Neuronal stem cell (in vitro differentiated cells): ENCODE results near the gene EIF2B2.

Experiments used
- DNase-seq: peaks from one replicate; pipeline ENCODE4 v3.0.0-alpha.2; 2013; ENCODE audit warnings: low spot score
- H2AFZ ChIP-seq: one replicate; pipeline ENCODE4 v1.6.1; 2013; ENCODE audit warnings: mild to moderate bottlenecking, low read length, inconsistent platforms
- H2AK5ac ChIP-seq: 2 replicates; pipeline ENCODE4 v1.6.1; 2013; ENCODE audit warnings: low read depth, mild to moderate bottlenecking, inconsistent platforms, low read length, moderate library complexity, mixed read lengths
- H2BK120ac ChIP-seq: 2 replicates; pipeline ENCODE4 v1.6.1; 2013; ENCODE audit warnings: low read depth, mild to moderate bottlenecking, inconsistent platforms, low read length, moderate library complexity, mixed read lengths
- H2BK12ac ChIP-seq: one replicate; pipeline ENCODE4 v1.6.1; 2013; ENCODE audit warnings: low read length, inconsistent platforms
- H2BK15ac ChIP-seq: 2 replicates; pipeline ENCODE4 v1.6.1; 2013; ENCODE audit warnings: mild to moderate bottlenecking, low read length, inconsistent platforms, mixed read lengths
- H2BK5ac ChIP-seq: one replicate; pipeline ENCODE4 v1.6.1; 2013; ENCODE audit warnings: inconsistent platforms, mild to moderate bottlenecking, low read length, moderate library complexity
- H3K14ac ChIP-seq: one replicate; pipeline ENCODE4 v1.6.1; 2013; ENCODE audit warnings: low read length, inconsistent platforms
- H3K18ac ChIP-seq: 2 replicates; pipeline ENCODE4 v1.6.1; 2013; ENCODE audit warnings: low read length, inconsistent platforms
- H3K23ac ChIP-seq: 2 replicates; pipeline ENCODE4 v1.6.1; 2013; ENCODE audit warnings: low read depth, mild to moderate bottlenecking, mixed read lengths, low read length, inconsistent platforms; ENCODE audit not compliant: poor library complexity
- H3K27ac ChIP-seq: replicated peaks from 3 replicates; pipeline ENCODE4 v1.5.1; 2013; ENCODE audit warnings: low read length, inconsistent platforms
- H3K27me3 ChIP-seq, 3 experiments: 2 replicates each; pipeline ENCODE4 v1.6.1; 2013; ENCODE audit warnings: low read length in 3 of 3, mild to moderate bottlenecking in 2 of 3, inconsistent platforms in 1 of 3, low read depth in 1 of 3, mixed read lengths in 1 of 3, moderate library complexity in 1 of 3; ENCODE audit not compliant: control insufficient read depth in 3 of 3, insufficient read depth in 3 of 3
- H3K36me3 ChIP-seq, 2 donors: replicated peaks in 1 of 2; 2 replicates each; pipeline ENCODE4 v1.6.1; 2013; ENCODE audit warnings: low read length in 2 of 2; ENCODE audit not compliant: control insufficient read depth in 2 of 2, insufficient read depth in 2 of 2
- H3K4ac ChIP-seq: 2 replicates; pipeline ENCODE4 v1.6.1; 2013; ENCODE audit warnings: inconsistent platforms, mild to moderate bottlenecking, low read length, moderate library complexity
- H3K4me1 ChIP-seq, 2 donors: 1 replicate in 1 of 2; 2 replicates in 1 of 2; pipeline ENCODE4 v1.6.1; 2013; ENCODE audit warnings: low read length in 2 of 2, low read depth in 1 of 2; ENCODE audit not compliant: control insufficient read depth in 2 of 2, insufficient read depth in 1 of 2
- H3K4me2 ChIP-seq: one replicate; pipeline ENCODE4 v1.6.1; 2013; ENCODE audit warnings: mild to moderate bottlenecking, low read length, inconsistent platforms; ENCODE audit not compliant: insufficient read depth, poor library complexity, severe bottlenecking
- H3K4me3 ChIP-seq, 2 donors: 2 replicates each; pipeline ENCODE4 v1.5.1; 2013; ENCODE audit warnings: low read length in 2 of 2, mild to moderate bottlenecking in 2 of 2, inconsistent platforms in 1 of 2, moderate library complexity in 1 of 2
- H3K79me1 ChIP-seq: one replicate; pipeline ENCODE4 v1.6.1; 2013; ENCODE audit warnings: low read depth, mild to moderate bottlenecking, inconsistent platforms, low read length, moderate library complexity
- H3K9ac ChIP-seq: one replicate; pipeline ENCODE4 v1.6.1; 2013; ENCODE audit warnings: mild to moderate bottlenecking, low read depth, low read length, inconsistent platforms; ENCODE audit not compliant: poor library complexity
- H3K9me3 ChIP-seq, 2 donors: replicated peaks in 1 of 2; 2 replicates each; pipeline versions ENCODE3 to v1.6.1; 2013; ENCODE audit warnings: low read length in 2 of 2, mild to moderate bottlenecking in 2 of 2, inconsistent platforms in 1 of 2, low read depth in 1 of 2, mixed read lengths in 1 of 2, moderate library complexity in 1 of 2; ENCODE audit not compliant: control insufficient read depth in 2 of 2, insufficient read depth in 1 of 2
- H4K8ac ChIP-seq: one replicate; pipeline ENCODE4 v1.6.1; 2013; ENCODE audit warnings: low read depth, mild to moderate bottlenecking, inconsistent platforms, low read length, moderate library complexity
- H4K91ac ChIP-seq: one replicate; pipeline ENCODE4 v1.6.1; 2013; ENCODE audit warnings: low read length, low read depth, mild to moderate bottlenecking, inconsistent platforms; ENCODE audit not compliant: poor library complexity
- WGBS, 2 donors: extraction: QIAGEN DNeasy Blood & Tissue Kit; methylation state at CpG; one replicate each; pipeline ENCODE4 v1.1.7; 2013; ENCODE audit warnings: missing lambda C conversion rate in 2 of 2, mixed read lengths in 1 of 2; ENCODE audit not compliant: insufficient read length in 2 of 2, insufficient replicate concordance in 1 of 2; ENCODE audit errors: extremely low coverage in 2 of 2; 5-methylcytosine and 5-hydroxymethylcytosine counted together

Gene EIF2B2

GRCh38 chr14:75018694-75019093, 16.0 kb downstream of the EIF2B2 start:
- no peak for DNase-seq
- Histone ChIP-seq H3K36me3 (peaks cover 17 to 35% of the 10 kb centered on the region in 2 donors), H2BK5ac (no peak overlapping the region)

GRCh38 chr14:75022655-75023054, 19.9 kb downstream of the EIF2B2 start:
- Histone ChIP-seq H3K18ac (no peak overlapping the region), H3K4me2 (no peak overlapping the region), H3K4ac (no peak overlapping the region), H3K9me3 (peaks cover 0 to 3% of the 10 kb centered on the region in 2 donors), H3K14ac (no peak overlapping the region), H4K8ac (no peak overlapping the region), H3K4me3 (no peak overlapping the region), H2AK5ac (no peak overlapping the region), H3K4me1 (no peaks in the 10 kb centered on the region), H2BK120ac (no peak overlapping the region), H3K36me3 (peaks cover 12 to 15% of the 10 kb centered on the region in 2 donors), H3K23ac (no peak overlapping the region), H3K79me1 (no peaks in the 10 kb centered on the region), H2AFZ (no peak overlapping the region), H3K27me3 (no peaks in the 10 kb centered on the region), H2BK12ac (no peak overlapping the region), H3K27ac (no peak overlapping the region), H4K91ac (no peak overlapping the region), H2BK5ac (no peak overlapping the region), H2BK15ac (no peak overlapping the region), H3K9ac (no peak overlapping the region)
- no CpG with 5 or more reads among the region's 8 CpGs for WGBS, 2 donors
- no peak for DNase-seq

More at GRCh38 chr14:75018694-75019093, 16.0 kb downstream of the EIF2B2 start:
- Histone ChIP-seq H4K91ac (no peak overlapping the region), H3K4me1 (no peaks in the 10 kb centered on the region), H3K9ac (no peak overlapping the region), H3K27me3 (no peaks in the 10 kb centered on the region), H2BK120ac (no peak overlapping the region), H3K4me2 (no peak overlapping the region), H3K14ac (no peak overlapping the region), H3K79me1 (no peaks in the 10 kb centered on the region), H2BK12ac (no peak overlapping the region), H2AK5ac (no peak overlapping the region), H3K4ac (no peak overlapping the region), H3K23ac (no peak overlapping the region), H3K18ac (no peak overlapping the region), H3K4me3 (no peak overlapping the region), H4K8ac (no peak overlapping the region), H3K9me3 (peaks cover 0 to 3% of the 10 kb centered on the region in 2 donors), H2AFZ (no peak overlapping the region), H2BK15ac (no peak overlapping the region), H3K27ac (no peak overlapping the region)
- no CpG with 5 or more reads among the region's 3 CpGs for WGBS, 2 donors

- no peaks in the 10 kb centered on the region for H3K4me1 ChIP-seq
Observed at GRCh38 chr14:75023108-75023507, 20.4 kb downstream of the EIF2B2 start.

GRCh38 chr14:75025082-75025481, 22.4 kb downstream of the EIF2B2 start:
- H3K27me3 ChIP-seq = no peaks in the 10 kb centered on the region
- no peaks in the 10 kb centered on the region for H3K4me1 ChIP-seq
- no peak overlapping the region for H2AK5ac ChIP-seq
- no peak overlapping the region for H3K14ac ChIP-seq
- no peak overlapping the region for H3K23ac ChIP-seq
- H2BK12ac ChIP-seq = no peak overlapping the region
- H2BK15ac ChIP-seq = no peak overlapping the region
- H2BK5ac ChIP-seq = no peak overlapping the region
- no peak overlapping the region for H2BK120ac ChIP-seq
- peaks cover 9 to 10% of the 10 kb centered on the region in 2 donors for H3K36me3 ChIP-seq
- no peak overlapping the region for H2AFZ ChIP-seq
- H4K91ac ChIP-seq = no peak overlapping the region
- H3K9ac ChIP-seq = no peak overlapping the region
- no CpG with 5 or more reads among the region's 4 CpGs for WGBS, 2 donors
- H3K4ac ChIP-seq = no peak overlapping the region
- H3K79me1 ChIP-seq = no peaks in the 10 kb centered on the region
- no peak overlapping the region for H3K18ac ChIP-seq
- H3K4me3 ChIP-seq = no peak overlapping the region
- no peak overlapping the region for H3K27ac ChIP-seq
- no peak for DNase-seq
- H3K4me2 ChIP-seq = no peak overlapping the region
- no peak overlapping the region for H4K8ac ChIP-seq
- peaks cover 0 to 3% of the 10 kb centered on the region in 2 donors for H3K9me3 ChIP-seq

More at GRCh38 chr14:75023108-75023507, 20.4 kb downstream of the EIF2B2 start:
- H3K9ac ChIP-seq = no peak overlapping the region
- no peak overlapping the region for H3K18ac ChIP-seq
- H3K4me3 ChIP-seq = no peak overlapping the region
- H3K36me3 ChIP-seq = peaks cover 12 to 15% of the 10 kb centered on the region in 2 donors
- H3K14ac ChIP-seq = no peak overlapping the region
- H3K27me3 ChIP-seq = no peaks in the 10 kb centered on the region
- no peak overlapping the region for H2BK5ac ChIP-seq
- no peaks in the 10 kb centered on the region for H3K79me1 ChIP-seq
- no peak overlapping the region for H3K23ac ChIP-seq
- WGBS, 2 donors = no CpG with 5 or more reads among the region's 1 CpG
- no peak overlapping the region for H3K4me2 ChIP-seq
- no peak overlapping the region for H3K4ac ChIP-seq
- H4K8ac ChIP-seq = no peak overlapping the region
- no peak overlapping the region for H2AK5ac ChIP-seq
- H4K91ac ChIP-seq = no peak overlapping the region
- H3K9me3 ChIP-seq = peaks cover 0 to 3% of the 10 kb centered on the region in 2 donors
- DNase-seq = no peak
- H2BK120ac ChIP-seq = no peak overlapping the region
- no peak overlapping the region for H3K27ac ChIP-seq
- no peak overlapping the region for H2BK12ac ChIP-seq
- no peak overlapping the region for H2BK15ac ChIP-seq
- H2AFZ ChIP-seq = no peak overlapping the region
